Endothelial cell (in vitro differentiated cells): ENCODE results near the gene TUBB2B. TPM values are rescaled to one million over a fixed set of nuclear protein-coding genes. Genes with fewer than 3 reads are reported as not detected.
A peak's percentile ranks its signal among the peaks of the same experiment; 100 is the strongest.

Experiments
- DNase-seq: peaks from one replicate; pipeline ENCODE4 v3.0.0; 2021; ENCODE audit warnings: low spot score
- H3K27ac Mint-ChIP-seq: one replicate; pipeline ENCODE4 v1.8.0; 2021; ENCODE audit warnings: mixed read lengths, inconsistent platforms; ENCODE audit not compliant: unreplicated experiment
- H3K27me3 Mint-ChIP-seq: one replicate; pipeline ENCODE4 v1.8.0; 2021; ENCODE audit warnings: mild to moderate bottlenecking, moderate library complexity, mixed read lengths, inconsistent platforms; ENCODE audit not compliant: unreplicated experiment
- H3K36me3 Mint-ChIP-seq: one replicate; pipeline ENCODE4 v1.8.0; 2021; ENCODE audit warnings: mild to moderate bottlenecking, low read depth, mixed read lengths, inconsistent platforms; ENCODE audit not compliant: unreplicated experiment
- H3K4me1 Mint-ChIP-seq: one replicate; pipeline ENCODE4 v1.8.0; 2021; ENCODE audit warnings: mild to moderate bottlenecking, mixed read lengths, inconsistent platforms; ENCODE audit not compliant: unreplicated experiment
- H3K4me3 Mint-ChIP-seq: one replicate; pipeline ENCODE4 v1.8.0; 2021; ENCODE audit warnings: mild to moderate bottlenecking, mixed read lengths, inconsistent platforms; ENCODE audit not compliant: unreplicated experiment
- H3K9me3 Mint-ChIP-seq: one replicate; pipeline ENCODE4 v1.8.0; 2021; ENCODE audit warnings: mixed read lengths, inconsistent platforms; ENCODE audit not compliant: unreplicated experiment
- total RNA-seq: library from RNA; stranded (reverse); fragmentation: NEBNext Ultra II Directional; extraction: Animal tissue kit (Norgen Biotek cat#: 25700); gene quantifications from one replicate; pipeline ENCODE4 v1.2.1, GENCODE V29; 2021; ENCODE audit not compliant: unreplicated experiment
- TF ChIP-seq, protein P1 (sequence below): fragments of 200-600 bp; sonication (generic); IDR thresholded peaks from one replicate; pipeline ENCODE4 v1.5.0; 2021; ENCODE audit warnings: antibody characterized with exemption; ENCODE audit not compliant: unreplicated experiment

The TUBB2B gene
- total RNA-seq, 1 donor from 2014 or later = 93.2 TPM

DNA sequence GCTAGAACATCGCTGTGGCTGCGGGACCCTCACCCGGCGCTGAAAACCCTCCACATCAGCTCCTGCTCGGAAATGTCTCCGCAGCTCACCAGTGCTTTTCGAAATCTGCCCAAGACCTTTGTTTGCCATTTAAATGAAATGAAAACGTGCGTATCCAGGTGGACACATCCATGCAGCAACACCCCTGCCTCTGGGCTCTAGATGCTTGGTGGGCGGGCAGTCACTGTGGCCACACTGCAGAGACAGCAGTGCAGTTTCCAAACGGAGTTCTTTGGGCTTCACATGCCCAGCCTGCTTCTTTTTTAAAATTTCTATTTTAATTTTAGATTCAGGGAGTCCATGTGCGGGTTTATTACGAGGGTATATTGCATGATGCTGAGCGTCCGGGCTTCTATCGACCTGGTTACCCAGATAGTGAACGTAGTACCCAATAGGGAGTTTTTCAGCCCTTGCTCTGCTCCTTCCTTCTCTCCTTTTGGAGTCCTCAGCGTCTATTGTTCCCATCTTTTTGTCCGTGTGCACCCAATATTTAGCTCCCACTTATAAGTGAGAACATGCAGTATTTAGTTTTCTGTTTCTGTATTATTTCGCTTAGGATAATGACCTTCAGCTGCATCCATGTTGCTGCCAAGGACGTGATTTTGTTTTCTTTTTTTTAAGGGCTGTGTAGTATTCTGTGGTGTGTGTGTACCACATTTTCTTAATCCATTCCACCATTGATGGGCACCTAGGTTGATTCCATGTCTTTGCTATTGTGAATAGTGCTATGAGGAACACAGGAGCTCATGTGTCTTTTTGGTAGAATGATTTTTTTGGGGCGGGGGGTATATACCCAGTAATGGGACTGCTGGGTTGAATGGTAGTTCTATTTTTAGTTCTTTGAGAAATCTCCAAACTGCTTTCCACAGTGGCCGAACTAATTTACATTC lies 4.8 kb upstream of the TUBB2B start:
- no peaks in the 10 kb centered on the region for H3K36me3 Mint-ChIP-seq
- no peak for DNase-seq
- H3K27ac Mint-ChIP-seq = no peak overlapping the region
- TF ChIP-seq, protein P1, sequence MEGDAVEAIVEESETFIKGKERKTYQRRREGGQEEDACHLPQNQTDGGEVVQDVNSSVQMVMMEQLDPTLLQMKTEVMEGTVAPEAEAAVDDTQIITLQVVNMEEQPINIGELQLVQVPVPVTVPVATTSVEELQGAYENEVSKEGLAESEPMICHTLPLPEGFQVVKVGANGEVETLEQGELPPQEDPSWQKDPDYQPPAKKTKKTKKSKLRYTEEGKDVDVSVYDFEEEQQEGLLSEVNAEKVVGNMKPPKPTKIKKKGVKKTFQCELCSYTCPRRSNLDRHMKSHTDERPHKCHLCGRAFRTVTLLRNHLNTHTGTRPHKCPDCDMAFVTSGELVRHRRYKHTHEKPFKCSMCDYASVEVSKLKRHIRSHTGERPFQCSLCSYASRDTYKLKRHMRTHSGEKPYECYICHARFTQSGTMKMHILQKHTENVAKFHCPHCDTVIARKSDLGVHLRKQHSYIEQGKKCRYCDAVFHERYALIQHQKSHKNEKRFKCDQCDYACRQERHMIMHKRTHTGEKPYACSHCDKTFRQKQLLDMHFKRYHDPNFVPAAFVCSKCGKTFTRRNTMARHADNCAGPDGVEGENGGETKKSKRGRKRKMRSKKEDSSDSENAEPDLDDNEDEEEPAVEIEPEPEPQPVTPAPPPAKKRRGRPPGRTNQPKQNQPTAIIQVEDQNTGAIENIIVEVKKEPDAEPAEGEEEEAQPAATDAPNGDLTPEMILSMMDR = no peak
- H3K4me1 Mint-ChIP-seq = peaks cover 36% of the 10 kb centered on the region
- peaks cover 23% of the 10 kb centered on the region for H3K27me3 Mint-ChIP-seq
- H3K9me3 Mint-ChIP-seq = no peaks in the 10 kb centered on the region
- H3K4me3 Mint-ChIP-seq = peak overlapping the region; percentile 95

DNA sequence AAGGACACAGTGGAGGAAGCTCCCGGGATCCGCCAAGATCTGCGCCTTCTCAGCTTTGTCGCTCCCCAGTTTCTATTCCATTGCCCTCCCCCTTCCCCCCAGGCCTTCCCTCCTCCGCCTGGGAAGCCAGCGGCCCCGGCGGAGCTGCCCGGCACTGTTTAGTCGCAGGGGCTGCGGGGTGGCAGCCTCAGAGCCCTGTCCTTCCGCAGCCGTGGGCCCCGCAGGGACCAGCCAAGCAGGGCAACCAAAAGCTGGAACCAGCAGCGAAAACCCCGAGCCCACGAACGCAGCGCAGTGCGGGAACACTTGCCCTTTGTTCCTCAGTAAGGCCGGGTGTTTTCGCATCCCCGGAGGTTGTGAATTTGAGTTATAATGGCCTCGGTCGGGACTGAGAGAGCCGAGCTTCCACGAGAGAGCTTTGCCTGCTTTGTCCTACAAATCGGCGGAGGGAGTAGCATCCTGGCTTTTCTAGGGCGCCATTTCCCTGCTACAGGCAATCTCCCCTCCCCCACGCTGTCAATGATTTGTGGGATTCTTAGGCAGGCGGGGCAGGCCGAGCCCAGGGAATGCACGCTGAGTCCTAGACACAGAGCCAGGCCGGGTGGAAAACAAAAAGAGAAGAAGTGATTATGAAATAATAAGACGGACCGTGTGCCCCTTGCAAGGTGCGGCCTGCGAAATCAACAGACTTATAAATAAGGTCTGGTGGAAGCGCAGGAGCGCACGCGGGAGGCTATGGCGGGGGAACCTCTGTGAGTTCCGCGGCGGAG lies 4.0 kb upstream of the TUBB2B start:
- TF ChIP-seq, protein P1 = no peak
- Mint-ChIP-seq H3K9me3 (no peaks in the 10 kb centered on the region), H3K4me3 (peak overlapping the region; percentile 95), H3K36me3 (no peaks in the 10 kb centered on the region), H3K4me1 (peaks cover 35% of the 10 kb centered on the region), H3K27ac (peak overlapping the region; percentile 61), H3K27me3 (peaks cover 24% of the 10 kb centered on the region)
- peak; percentile 59 for DNase-seq

DNA sequence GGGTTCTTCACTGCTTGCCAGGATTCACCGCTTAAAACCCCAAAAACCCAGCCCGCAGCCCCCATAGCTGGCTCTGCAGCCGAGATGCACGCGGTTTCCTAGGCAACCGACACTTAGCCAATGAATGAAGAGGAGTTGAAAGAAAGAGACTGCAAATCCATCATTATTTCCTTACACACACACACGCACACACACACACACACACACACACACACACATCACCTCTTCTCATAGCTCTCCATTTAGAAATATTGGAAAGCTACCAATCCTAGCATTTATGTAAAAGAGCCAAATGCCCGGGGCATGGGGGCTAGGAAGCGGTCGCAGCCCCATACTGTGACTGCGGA lies 3.4 kb upstream of the TUBB2B start:
- Mint-ChIP-seq H3K27ac (peak overlapping the region; percentile 31), H3K9me3 (no peaks in the 10 kb centered on the region), H3K4me3 (peak overlapping the region; percentile 95), H3K4me1 (peaks cover 31% of the 10 kb centered on the region), H3K36me3 (no peaks in the 10 kb centered on the region), H3K27me3 (peaks cover 24% of the 10 kb centered on the region)
- TF ChIP-seq, protein P1 = no peak
- peak; percentile 46 for DNase-seq

DNA sequence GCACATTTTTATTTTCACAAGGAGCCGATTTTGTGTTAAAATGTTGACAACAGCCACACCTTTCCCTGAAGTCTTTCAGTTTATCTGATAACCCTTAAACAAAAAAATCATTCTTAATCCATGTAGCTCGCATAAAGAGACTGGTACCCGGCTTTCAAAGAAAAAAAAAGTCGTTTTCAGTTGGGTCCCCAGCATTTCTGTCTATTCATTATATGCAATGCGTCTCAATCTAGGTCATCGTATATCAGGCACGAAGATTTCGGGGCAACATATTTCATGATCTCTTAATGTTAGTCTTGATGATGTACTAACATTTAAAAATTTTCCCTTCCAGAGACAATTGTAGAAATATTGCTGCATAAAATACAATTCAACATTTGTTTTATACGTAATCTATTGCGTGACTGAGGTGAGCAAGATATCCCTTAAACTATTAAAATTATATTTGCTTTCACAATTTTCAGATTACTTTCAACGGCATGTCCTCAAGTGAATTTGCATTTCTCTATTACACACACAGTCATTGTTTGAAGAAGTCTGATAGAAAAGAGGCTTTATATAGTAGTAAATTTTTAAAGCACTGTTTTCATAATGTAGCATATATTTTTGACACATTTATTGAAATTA lies 2.9 kb upstream of the TUBB2B start:
- peaks cover 24% of the 10 kb centered on the region for H3K27me3 Mint-ChIP-seq
- no peaks in the 10 kb centered on the region for H3K36me3 Mint-ChIP-seq
- TF ChIP-seq, protein P1 = no peak
- no peaks in the 10 kb centered on the region for H3K9me3 Mint-ChIP-seq
- H3K4me3 Mint-ChIP-seq = peak overlapping the region; percentile 95
- DNase-seq = no peak
- peaks cover 26% of the 10 kb centered on the region for H3K4me1 Mint-ChIP-seq
- no peak overlapping the region for H3K27ac Mint-ChIP-seq
